Trophoblast cell (in vitro differentiated cells and primary cell): ENCODE results near the gene ENAH.

Experiments used
- DNase-seq, 2 donors: peaks; one replicate each; pipeline ENCODE4 v3.0.0-alpha.2; 2016
- H2AFZ ChIP-seq: 2 replicates; pipeline ENCODE4 v1.6.1; 2013; ENCODE audit warnings: low read length, moderate library complexity, mild to moderate bottlenecking; ENCODE audit not compliant: insufficient read depth, poor library complexity
- H2AK5ac ChIP-seq: 2 replicates; pipeline ENCODE4 v1.6.1; 2013; ENCODE audit warnings: mild to moderate bottlenecking, low read length
- H2BK120ac ChIP-seq: 2 replicates; pipeline ENCODE4 v1.6.1; 2013; ENCODE audit warnings: low read length, mild to moderate bottlenecking, moderate library complexity; ENCODE audit not compliant: insufficient read depth, poor library complexity
- H2BK12ac ChIP-seq: 2 replicates; pipeline ENCODE4 v1.6.1; 2013; ENCODE audit warnings: mild to moderate bottlenecking, low read length, moderate library complexity
- H2BK5ac ChIP-seq: 2 replicates; pipeline ENCODE4 v1.6.1; 2013; ENCODE audit warnings: low read length, low read depth, moderate library complexity, mild to moderate bottlenecking; ENCODE audit not compliant: poor library complexity
- H3K14ac ChIP-seq: 2 replicates; pipeline ENCODE4 v1.6.1; 2013; ENCODE audit warnings: mild to moderate bottlenecking, low read length
- H3K18ac ChIP-seq: 2 replicates; pipeline ENCODE4 v1.6.1; 2013; ENCODE audit warnings: mild to moderate bottlenecking, low read length
- H3K23ac ChIP-seq: 2 replicates; pipeline ENCODE4 v1.6.1; 2013; ENCODE audit warnings: low read length
- H3K27ac ChIP-seq: 2 replicates; pipeline ENCODE4 v1.5.1; 2013; ENCODE audit warnings: low read depth, mild to moderate bottlenecking, inconsistent platforms, low read length, moderate library complexity
- H3K27me3 ChIP-seq: 2 replicates; pipeline ENCODE4 v1.6.1; 2013; ENCODE audit warnings: inconsistent platforms, mild to moderate bottlenecking, low read length, moderate library complexity; ENCODE audit not compliant: insufficient read depth
- H3K36me3 ChIP-seq, 2 experiments: 1 replicate in 1 of 2; 2 replicates in 1 of 2; pipeline ENCODE4 v1.6.1; 2013; ENCODE audit warnings: low read length in 2 of 2, mild to moderate bottlenecking in 2 of 2, moderate library complexity in 1 of 2; ENCODE audit not compliant: insufficient read depth in 2 of 2, control insufficient read depth in 1 of 2
- H3K4ac ChIP-seq: 2 replicates; pipeline ENCODE4 v1.6.1; 2013; ENCODE audit warnings: low read depth, mild to moderate bottlenecking, low read length, moderate library complexity
- H3K4me1 ChIP-seq, 2 experiments: 1 replicate in 1 of 2; 2 replicates in 1 of 2; pipeline ENCODE4 v1.6.1; 2013; ENCODE audit warnings: low read length in 2 of 2, mild to moderate bottlenecking in 2 of 2, moderate library complexity in 1 of 2; ENCODE audit not compliant: insufficient read depth in 2 of 2, control insufficient read depth in 1 of 2
- H3K4me2 ChIP-seq: 2 replicates; pipeline ENCODE4 v1.6.1; 2013; ENCODE audit warnings: inconsistent platforms, mild to moderate bottlenecking, low read length, moderate library complexity
- H3K4me3 ChIP-seq: 2 replicates; pipeline ENCODE4 v1.5.1; 2013; ENCODE audit warnings: mild to moderate bottlenecking, low read depth, low read length, inconsistent platforms
- H3K79me1 ChIP-seq: one replicate; pipeline ENCODE4 v1.6.1; 2013; ENCODE audit warnings: low read length
- H3K79me2 ChIP-seq: 2 replicates; pipeline ENCODE4 v1.6.1; 2013; ENCODE audit warnings: low read length, mild to moderate bottlenecking; ENCODE audit not compliant: control insufficient read depth, insufficient read depth, poor library complexity
- H3K9ac ChIP-seq: 2 replicates; pipeline ENCODE4 v1.6.1; 2013; ENCODE audit warnings: mild to moderate bottlenecking, low read length
- H3K9me3 ChIP-seq: 2 replicates; pipeline ENCODE4 v1.6.1; 2013; ENCODE audit warnings: low read depth, mild to moderate bottlenecking, control low read depth, inconsistent platforms, low read length; ENCODE audit not compliant: insufficient read depth
- H4K12ac ChIP-seq: 2 replicates; pipeline ENCODE4 v1.6.1; 2013; ENCODE audit warnings: low read depth, mild to moderate bottlenecking, low read length, moderate library complexity
- H4K8ac ChIP-seq: 2 replicates; pipeline ENCODE4 v1.6.1; 2013; ENCODE audit warnings: low read depth, mild to moderate bottlenecking, low read length, moderate library complexity
- H4K91ac ChIP-seq: one replicate; pipeline ENCODE4 v1.6.1; 2013; ENCODE audit warnings: low read depth, mild to moderate bottlenecking, low read length, moderate library complexity
- WGBS: extraction: QIAGEN DNeasy Blood & Tissue Kit; methylation state at CpG from one replicate; pipeline ENCODE4 v1.1.7; 2013; ENCODE audit warnings: missing lambda C conversion rate; ENCODE audit not compliant: insufficient read length, insufficient coverage; ENCODE audit errors: extremely low coverage; 5-methylcytosine and 5-hydroxymethylcytosine counted together

ENAH gene

DNA sequence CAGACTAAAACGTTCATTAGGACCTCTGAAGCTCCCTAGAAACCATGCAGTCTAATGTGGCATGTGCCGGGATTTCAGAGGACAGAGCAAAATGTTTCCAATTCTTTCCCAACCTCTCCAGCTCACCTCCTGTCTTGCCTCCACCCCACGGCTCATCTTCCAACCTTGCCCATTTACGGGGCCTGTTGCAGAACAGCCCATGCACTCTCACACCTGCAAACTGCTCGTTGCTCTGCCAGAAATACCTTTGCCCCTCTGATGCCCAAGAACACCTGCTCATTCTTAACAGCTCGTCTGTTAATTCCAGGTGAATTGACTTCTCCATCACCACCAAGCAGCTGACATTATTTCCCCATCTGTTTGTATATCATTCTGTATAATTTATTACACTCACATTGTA is 171.2 kb downstream of the ENAH start:
- Histone ChIP-seq H3K27ac (no peak overlapping the region), H3K18ac (no peak overlapping the region), H3K14ac (no peak overlapping the region), H3K79me2 (no peaks in the 10 kb centered on the region), H3K36me3 (no peaks in the 10 kb centered on the region), H2BK120ac (no peak overlapping the region), H3K4me3 (no peak overlapping the region), H2AFZ (no peak overlapping the region), H3K79me1 (no peaks in the 10 kb centered on the region), H2BK12ac (no peak overlapping the region), H3K27me3 (no peaks in the 10 kb centered on the region), H2BK5ac (no peak overlapping the region), H4K12ac (no peak overlapping the region), H3K23ac (no peak overlapping the region), H4K91ac (no peak overlapping the region), H3K9me3 (no peaks in the 10 kb centered on the region), H3K9ac (no peak overlapping the region), H4K8ac (no peak overlapping the region), H3K4ac (no peak overlapping the region), H3K4me2 (no peak overlapping the region), H2AK5ac (no peak overlapping the region), H3K4me1 (no peaks in the 10 kb centered on the region)
- no peak for DNase-seq
- WGBS = no CpG with 5 or more reads among the region's 6 CpGs

DNA sequence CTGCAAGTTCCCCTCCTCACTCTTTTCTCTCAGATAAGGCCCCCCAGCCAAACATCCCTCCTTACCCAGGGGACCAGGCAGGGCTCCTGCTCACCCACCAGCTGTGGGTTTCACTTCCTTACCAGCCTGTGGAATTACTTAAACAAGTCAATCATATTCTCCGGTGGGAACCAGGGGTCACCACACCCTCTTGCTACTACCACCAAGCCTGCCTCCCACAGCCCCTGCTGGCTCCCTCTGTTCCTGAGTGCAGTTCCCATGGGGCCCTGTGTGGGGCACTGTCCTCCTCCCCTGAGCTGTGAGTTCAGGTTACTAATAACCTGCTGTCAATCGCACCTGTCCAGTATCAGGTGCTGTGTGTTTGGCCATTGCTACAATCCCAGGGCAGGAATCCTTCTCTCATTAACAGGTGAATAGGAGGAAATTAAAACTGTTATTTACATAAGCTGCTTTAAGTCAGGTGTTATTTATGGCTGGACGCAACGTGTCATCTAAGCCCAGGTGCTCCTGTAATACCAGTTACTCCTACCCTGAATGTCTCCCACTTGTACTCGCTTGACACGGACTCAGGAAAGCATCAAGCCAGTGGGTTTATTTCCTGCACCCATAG is 172.0 kb downstream of the ENAH start:
- peak in 1 of 2 donors; percentile 71 for DNase-seq
- Histone ChIP-seq H3K27ac (no peak overlapping the region), H3K27me3 (no peaks in the 10 kb centered on the region), H4K12ac (no peak overlapping the region), H3K79me1 (no peaks in the 10 kb centered on the region), H3K4me1 (no peaks in the 10 kb centered on the region), H3K79me2 (no peaks in the 10 kb centered on the region), H3K4me3 (no peak overlapping the region), H3K23ac (no peak overlapping the region), H3K9ac (no peak overlapping the region), H4K91ac (no peak overlapping the region), H4K8ac (no peak overlapping the region), H2AFZ (no peak overlapping the region), H2BK12ac (no peak overlapping the region), H2BK120ac (no peak overlapping the region), H2BK5ac (no peak overlapping the region), H3K9me3 (no peaks in the 10 kb centered on the region), H3K36me3 (no peaks in the 10 kb centered on the region), H3K4me2 (no peak overlapping the region), H3K4ac (no peak overlapping the region), H2AK5ac (no peak overlapping the region), H3K18ac (no peak overlapping the region), H3K14ac (no peak overlapping the region)
- WGBS = no CpG with 5 or more reads among the region's 6 CpGs

DNA sequence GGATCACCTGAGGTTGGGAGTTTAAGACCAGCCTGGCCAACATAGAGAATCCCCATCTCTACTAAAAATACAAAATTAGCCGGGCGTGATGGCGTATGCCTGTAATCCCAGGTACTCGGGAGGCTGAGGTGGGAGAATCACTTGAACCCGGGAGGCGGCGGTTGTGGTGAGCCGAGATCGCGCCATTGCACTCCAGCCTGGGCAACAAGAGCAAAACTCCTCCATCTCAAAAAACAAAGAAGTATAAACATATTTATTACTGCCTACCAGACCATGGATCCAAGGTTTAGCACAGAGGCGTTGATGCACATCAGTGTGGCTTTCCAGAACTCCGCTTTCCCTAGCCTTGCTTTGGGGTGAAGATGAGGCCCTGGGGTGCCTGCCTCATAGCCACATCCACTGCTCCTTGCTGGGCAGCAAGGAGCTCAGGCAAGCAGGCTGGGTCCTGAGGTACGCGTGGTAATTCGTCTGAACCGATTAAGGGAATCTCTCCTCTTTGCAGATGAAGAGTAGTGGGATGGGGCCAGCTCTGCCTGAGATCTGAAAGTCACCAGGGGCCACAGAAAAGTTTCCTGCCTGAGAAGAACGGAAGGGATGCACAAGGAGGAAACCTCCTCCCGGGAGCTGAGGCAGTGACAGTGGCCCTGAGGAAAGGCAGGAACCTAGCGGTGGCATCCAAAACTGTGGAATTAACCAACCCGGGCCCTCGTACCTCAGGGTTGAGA is 172.8 kb downstream of the ENAH start:
- Histone ChIP-seq H3K4ac (no peak overlapping the region), H3K14ac (no peak overlapping the region), H4K91ac (no peak overlapping the region), H3K79me2 (no peaks in the 10 kb centered on the region), H3K27ac (no peak overlapping the region), H3K36me3 (no peaks in the 10 kb centered on the region), H2BK12ac (no peak overlapping the region), H4K8ac (no peak overlapping the region), H3K4me2 (no peak overlapping the region), H3K23ac (no peak overlapping the region), H3K9me3 (no peaks in the 10 kb centered on the region), H4K12ac (no peak overlapping the region), H3K79me1 (no peaks in the 10 kb centered on the region), H3K4me3 (no peak overlapping the region), H2BK5ac (no peak overlapping the region), H2BK120ac (no peak overlapping the region), H3K18ac (no peak overlapping the region), H3K9ac (no peak overlapping the region), H3K4me1 (peaks cover 0 to under 1% of the 10 kb centered on the region in 2 experiments), H2AFZ (no peak overlapping the region), H3K27me3 (no peaks in the 10 kb centered on the region), H2AK5ac (no peak overlapping the region)
- no CpG with 5 or more reads among the region's 21 CpGs for WGBS
- no peak for DNase-seq

DNA sequence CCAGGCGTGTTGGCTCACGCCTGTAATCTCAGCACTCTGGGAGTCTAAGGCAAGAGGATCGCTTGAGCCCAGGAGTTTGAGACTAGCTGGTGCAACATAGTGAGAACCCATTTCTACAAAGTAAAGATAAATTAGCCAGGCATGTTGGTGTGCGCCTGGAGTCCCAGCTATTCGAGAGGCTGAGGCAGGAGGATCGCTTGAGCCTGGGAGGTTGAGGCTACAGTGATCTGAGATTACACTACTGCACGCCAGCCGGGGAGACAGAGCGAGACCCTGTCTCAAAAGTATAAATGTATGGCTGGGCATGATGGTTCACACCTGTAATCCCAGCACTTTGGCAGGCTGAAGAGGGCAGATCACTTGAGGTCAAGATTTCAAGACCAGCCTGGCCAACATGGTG is 173.6 kb downstream of the ENAH start:
- H3K36me3 ChIP-seq = no peaks in the 10 kb centered on the region
- WGBS = no CpG with 5 or more reads among the region's 9 CpGs
- no peak overlapping the region for H3K14ac ChIP-seq
- H3K4me3 ChIP-seq = no peak overlapping the region
- H2AFZ ChIP-seq = no peak overlapping the region
- no peak overlapping the region for H2BK5ac ChIP-seq
- H3K27ac ChIP-seq = no peak overlapping the region
- H2AK5ac ChIP-seq = no peak overlapping the region
- H3K23ac ChIP-seq = no peak overlapping the region
- H3K79me2 ChIP-seq = no peaks in the 10 kb centered on the region
- no peak overlapping the region for H3K9ac ChIP-seq
- no peak overlapping the region for H4K12ac ChIP-seq
- H3K18ac ChIP-seq = no peak overlapping the region
- H3K9me3 ChIP-seq = no peaks in the 10 kb centered on the region
- no peak overlapping the region for H2BK12ac ChIP-seq
- H3K4me1 ChIP-seq = peaks cover 0 to 2% of the 10 kb centered on the region in 2 experiments
- no peak overlapping the region for H4K91ac ChIP-seq
- H2BK120ac ChIP-seq = no peak overlapping the region
- H3K4ac ChIP-seq = no peak overlapping the region
- no peak overlapping the region for H3K4me2 ChIP-seq
- no peaks in the 10 kb centered on the region for H3K27me3 ChIP-seq
- no peaks in the 10 kb centered on the region for H3K79me1 ChIP-seq
- H4K8ac ChIP-seq = no peak overlapping the region
- no peak for DNase-seq
